Osteoblast (primary cell): ENCODE results near the gene OPN4. TPM values are rescaled to one million over a fixed set of nuclear protein-coding genes. Genes with fewer than 3 reads are reported as not detected.

Experiments used
- DNase-seq: peaks from one replicate; pipeline ENCODE4 v3.0.0; 2011; ENCODE audit warnings: low spot score, mixed read lengths; ENCODE audit not compliant: insufficient read length; ENCODE audit errors: missing footprints
- H2AFZ ChIP-seq: 2 replicates; pipeline ENCODE4 v1.6.0; 2011; ENCODE audit warnings: mild to moderate bottlenecking, low read length
- H3K27ac ChIP-seq: 2 replicates; pipeline ENCODE4 v1.5.1; 2011; ENCODE audit warnings: mild to moderate bottlenecking, low read depth, low read length, moderate library complexity
- H3K27me3 ChIP-seq: 2 replicates; pipeline ENCODE4 v1.6.0; 2012; ENCODE audit warnings: mild to moderate bottlenecking, control low read depth, inconsistent platforms, low read length, moderate library complexity; ENCODE audit not compliant: insufficient read depth
- H3K36me3 ChIP-seq: 2 replicates; pipeline ENCODE4 v1.5.1; 2011; ENCODE audit warnings: mild to moderate bottlenecking, low read length, control low read depth, moderate library complexity; ENCODE audit not compliant: insufficient read depth
- H3K4me1 ChIP-seq: 2 replicates; pipeline ENCODE4 v1.5.1; 2011; ENCODE audit warnings: mild to moderate bottlenecking, low read length, control low read depth, moderate library complexity; ENCODE audit not compliant: insufficient read depth
- H3K4me2 ChIP-seq: 2 replicates; pipeline ENCODE4 v1.6.0; 2011; ENCODE audit warnings: mild to moderate bottlenecking, low read length; ENCODE audit not compliant: insufficient read depth
- H3K4me3 ChIP-seq: fragments of 200-600 bp; sonication (generic); 3 replicates; pipeline ENCODE4 v1.5.1; 2012; ENCODE audit warnings: mild to moderate bottlenecking, low read length, inconsistent platforms; ENCODE audit not compliant: insufficient read depth
- H3K79me2 ChIP-seq: 2 replicates; pipeline ENCODE4 v1.6.0; 2012; ENCODE audit warnings: mild to moderate bottlenecking, low read length, control low read depth, inconsistent platforms; ENCODE audit not compliant: insufficient read depth
- H3K9me3 ChIP-seq: 2 replicates; pipeline ENCODE4 v1.5.1; 2011; ENCODE audit warnings: low read depth, low read length, control low read depth
- H4K20me1 ChIP-seq: 2 replicates; pipeline ENCODE4 v1.6.0; 2012; ENCODE audit warnings: mild to moderate bottlenecking, low read length, control low read depth; ENCODE audit not compliant: insufficient read depth
- total RNA-seq: library from RNA; depleted of rRNA; stranded (reverse); fragments of >200 nt; gene quantifications from 2 replicates; pipeline ENCODE4 v1.2.3, GENCODE V29; 2012
- TF ChIP-seq, protein P1 (sequence below): IDR thresholded peaks from 2 replicates; pipeline ENCODE4 v1.5.1; 2011; ENCODE audit warnings: mild to moderate bottlenecking, low read depth, low read length, moderate library complexity; ENCODE audit errors: extremely low read depth

OPN4 gene
- total RNA-seq, 1 donor = not detected

DNA sequence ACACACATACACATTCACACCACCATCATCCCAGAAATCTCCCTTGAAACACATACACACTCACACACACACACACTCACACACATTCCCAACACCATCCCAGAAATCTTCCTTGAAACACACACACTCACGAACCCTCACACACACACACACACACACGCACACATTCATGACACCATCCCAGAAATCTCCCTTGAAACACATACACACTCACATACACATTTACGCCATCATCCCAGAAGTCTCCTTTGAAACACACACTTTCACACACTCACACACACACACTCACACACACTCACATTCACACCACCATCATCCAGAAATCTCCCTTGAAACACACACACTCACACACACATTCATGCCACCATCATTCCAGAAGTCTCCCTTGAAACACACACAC lies 360 bp upstream of the OPN4 start:
- Histone ChIP-seq H3K4me3 (no peak overlapping the region), H3K9me3 (no peaks in the 10 kb centered on the region), H3K4me2 (no peak overlapping the region), H3K27me3 (peaks cover 2% of the 10 kb centered on the region), H3K4me1 (peaks cover 6% of the 10 kb centered on the region), H4K20me1 (no peaks in the 10 kb centered on the region), H2AFZ (no peak overlapping the region), H3K79me2 (no peaks in the 10 kb centered on the region), H3K36me3 (no peaks in the 10 kb centered on the region), H3K27ac (no peak overlapping the region)
- peak; percentile 51 for DNase-seq
- TF ChIP-seq, protein P1, sequence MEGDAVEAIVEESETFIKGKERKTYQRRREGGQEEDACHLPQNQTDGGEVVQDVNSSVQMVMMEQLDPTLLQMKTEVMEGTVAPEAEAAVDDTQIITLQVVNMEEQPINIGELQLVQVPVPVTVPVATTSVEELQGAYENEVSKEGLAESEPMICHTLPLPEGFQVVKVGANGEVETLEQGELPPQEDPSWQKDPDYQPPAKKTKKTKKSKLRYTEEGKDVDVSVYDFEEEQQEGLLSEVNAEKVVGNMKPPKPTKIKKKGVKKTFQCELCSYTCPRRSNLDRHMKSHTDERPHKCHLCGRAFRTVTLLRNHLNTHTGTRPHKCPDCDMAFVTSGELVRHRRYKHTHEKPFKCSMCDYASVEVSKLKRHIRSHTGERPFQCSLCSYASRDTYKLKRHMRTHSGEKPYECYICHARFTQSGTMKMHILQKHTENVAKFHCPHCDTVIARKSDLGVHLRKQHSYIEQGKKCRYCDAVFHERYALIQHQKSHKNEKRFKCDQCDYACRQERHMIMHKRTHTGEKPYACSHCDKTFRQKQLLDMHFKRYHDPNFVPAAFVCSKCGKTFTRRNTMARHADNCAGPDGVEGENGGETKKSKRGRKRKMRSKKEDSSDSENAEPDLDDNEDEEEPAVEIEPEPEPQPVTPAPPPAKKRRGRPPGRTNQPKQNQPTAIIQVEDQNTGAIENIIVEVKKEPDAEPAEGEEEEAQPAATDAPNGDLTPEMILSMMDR = no peak

DNA sequence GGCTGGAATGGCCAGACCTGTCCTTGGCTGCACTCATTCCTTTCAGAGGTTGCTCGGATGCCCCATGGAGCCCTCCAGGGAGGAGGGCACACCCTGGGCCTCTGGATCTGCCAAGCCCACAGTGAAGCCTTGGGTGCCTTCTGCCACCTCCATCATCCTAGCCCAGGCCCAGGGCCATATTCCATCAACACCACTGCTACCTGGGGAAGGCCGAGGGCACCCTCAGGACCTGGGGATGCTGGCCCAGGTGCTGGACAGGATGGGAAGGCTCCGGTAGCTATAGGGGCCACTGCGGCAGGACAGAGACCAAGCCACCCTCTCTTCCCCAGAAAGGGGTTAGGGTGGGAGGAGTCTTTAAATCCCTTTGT lies 810 bp downstream of the OPN4 start:
- Histone ChIP-seq H3K4me2 (no peak overlapping the region), H3K27me3 (peaks cover 2% of the 10 kb centered on the region), H3K79me2 (no peaks in the 10 kb centered on the region), H2AFZ (no peak overlapping the region), H3K4me1 (no peaks in the 10 kb centered on the region), H4K20me1 (no peaks in the 10 kb centered on the region), H3K9me3 (no peaks in the 10 kb centered on the region), H3K27ac (no peak overlapping the region), H3K36me3 (no peaks in the 10 kb centered on the region), H3K4me3 (no peak overlapping the region)
- no peak for DNase-seq
- TF ChIP-seq, protein P1 = no peak

DNA sequence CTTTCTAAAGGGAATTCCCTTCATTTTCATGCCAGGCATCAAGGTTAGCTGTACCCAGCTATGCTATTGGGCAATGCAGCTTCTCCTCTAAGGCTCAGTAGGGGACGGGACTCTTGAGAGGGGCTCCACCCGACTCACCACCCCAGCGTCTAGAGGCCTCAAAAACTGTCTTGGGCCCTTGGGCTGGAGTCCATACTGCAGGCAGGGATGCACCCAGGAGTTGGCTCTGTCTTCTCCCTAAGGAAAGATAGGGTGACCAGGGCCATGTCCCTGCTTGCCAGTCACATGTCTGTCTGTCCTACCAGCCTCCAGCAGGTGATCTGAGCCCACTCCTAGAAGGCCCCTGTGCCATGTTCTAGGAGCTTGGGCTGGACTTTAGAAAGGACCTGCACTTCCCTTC lies 1.2 kb downstream of the OPN4 start:
- no peaks in the 10 kb centered on the region for H3K36me3 ChIP-seq
- no peak overlapping the region for H3K4me2 ChIP-seq
- no peak overlapping the region for H2AFZ ChIP-seq
- no peaks in the 10 kb centered on the region for H3K9me3 ChIP-seq
- no peak overlapping the region for H3K27ac ChIP-seq
- H3K27me3 ChIP-seq = peaks cover 2% of the 10 kb centered on the region
- no peaks in the 10 kb centered on the region for H3K79me2 ChIP-seq
- peak; percentile 52 for DNase-seq
- H3K4me1 ChIP-seq = no peaks in the 10 kb centered on the region
- H3K4me3 ChIP-seq = no peak overlapping the region
- TF ChIP-seq, protein P1 = no peak
- no peaks in the 10 kb centered on the region for H4K20me1 ChIP-seq

DNA sequence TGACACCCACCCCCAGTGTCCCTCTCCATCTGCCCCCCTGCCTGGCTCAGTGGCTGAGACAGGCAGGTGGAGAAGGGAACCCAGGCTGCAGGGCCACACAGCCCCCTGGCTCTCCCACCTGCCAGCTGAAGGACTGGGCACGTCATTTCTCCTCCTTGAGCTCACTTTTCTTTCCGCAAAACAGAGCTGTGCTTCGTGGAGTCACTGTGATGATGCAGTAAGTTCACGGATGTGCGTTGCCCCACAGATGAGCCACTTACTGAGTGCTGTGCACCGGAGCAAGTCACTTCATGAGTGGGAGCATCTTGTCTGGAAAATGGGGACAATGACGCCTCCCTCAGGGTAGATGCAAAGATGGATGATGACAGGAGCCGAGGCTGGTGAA lies 2.7 kb downstream of the OPN4 start:
- Histone ChIP-seq H3K27me3 (peaks cover 2% of the 10 kb centered on the region), H3K4me2 (no peak overlapping the region), H3K9me3 (no peaks in the 10 kb centered on the region), H3K4me1 (no peaks in the 10 kb centered on the region), H4K20me1 (no peaks in the 10 kb centered on the region), H3K4me3 (no peak overlapping the region), H2AFZ (no peak overlapping the region), H3K79me2 (no peaks in the 10 kb centered on the region), H3K36me3 (no peaks in the 10 kb centered on the region), H3K27ac (no peak overlapping the region)
- TF ChIP-seq, protein P1 = no peak
- peak; percentile 50 for DNase-seq
